ENCODE results near the gene CDH23. TPM values are rescaled to one million over a fixed set of nuclear protein-coding genes. Genes with fewer than 3 reads are reported as not detected.

Gene CDH23
- total and polyA plus RNA-seq, 12 donors = 1.7 to 20.2 (median 7.8) TPM

GRCh38 chr10:71716426-71716825 lies 319.7 kb downstream of the CDH23 start:
- 85 to 89% (median 85%) methylated on average over 4 to 5 of the region's 5 CpGs for WGBS, 4 donors
- H3K9me3 ChIP-seq (replicated peaks in 1 of 3) = no peaks in the 10 kb centered on the region
- no peak for DNase-seq
- H3K36me3 ChIP-seq (replicated peaks in 1 of 2) = no peaks in the 10 kb centered on the region
- peak overlapping the region in 1 of 5 donors; percentile 85 for H3K27ac ChIP-seq
- H3K4me1 ChIP-seq (replicated peaks in 1 of 2) = peaks cover 18 to 36% of the 10 kb centered on the region in 2 donors
- no peaks in the 10 kb centered on the region for H3K27me3 ChIP-seq
- intact Hi-C loops (cut with DNase I) = no loop called here
- no peak overlapping the region for H3K4me3 ChIP-seq
- TF ChIP-seq CTCF (IDR thresholded peaks at IDR 0.05) (no peak), POLR2A (IDR thresholded peaks at IDR 0.05) (no peak)

GRCh38 chr10:71717056-71717455 lies 320.3 kb downstream of the CDH23 start:
- Histone ChIP-seq H3K9me3 (replicated peaks in 1 of 3) (no peaks in the 10 kb centered on the region), H3K4me1 (replicated peaks in 1 of 2) (peaks cover 18 to 36% of the 10 kb centered on the region in 2 donors), H3K4me3 (no peak overlapping the region), H3K36me3 (replicated peaks in 1 of 2) (no peaks in the 10 kb centered on the region), H3K27me3 (no peaks in the 10 kb centered on the region), H3K27ac (peak overlapping the region in 2 of 5 donors; percentile 34 to 85)
- WGBS, 4 donors = 78 to 92% (median 84%) methylated on average over 4 of the region's 4 CpGs
- intact Hi-C loops (cut with DNase I) = no loop called here
- TF ChIP-seq CTCF (IDR thresholded peaks at IDR 0.05) (no peak), POLR2A (IDR thresholded peaks at IDR 0.05) (no peak)
- no peak for DNase-seq

GRCh38 chr10:71717551-71717951 lies 320.8 kb downstream of the CDH23 start:
- Histone ChIP-seq H3K9me3 (replicated peaks in 1 of 3) (no peaks in the 10 kb centered on the region), H3K4me3 (no peak overlapping the region), H3K27ac (peak overlapping the region in 1 of 5 donors; percentile 85), H3K4me1 (replicated peaks in 1 of 2) (peaks cover 17 to 35% of the 10 kb centered on the region in 2 donors), H3K27me3 (no peaks in the 10 kb centered on the region), H3K36me3 (replicated peaks in 1 of 2) (no peaks in the 10 kb centered on the region)
- 65 to 77% (median 67%) methylated on average over 2 of the region's 2 CpGs for WGBS, 4 donors
- DNase-seq = no peak
- intact Hi-C loops (cut with DNase I) = no loop called here
- no peak for TF ChIP-seq CTCF (IDR thresholded peaks at IDR 0.05)
- TF ChIP-seq POLR2A (IDR thresholded peaks at IDR 0.05) = no peak

- intact Hi-C loops (cut with DNase I) = no loop called here
- no peak for TF ChIP-seq CTCF (IDR thresholded peaks at IDR 0.05)
- TF ChIP-seq POLR2A (IDR thresholded peaks at IDR 0.05) = no peak
- no peak for DNase-seq
- H3K4me3 ChIP-seq = no peak overlapping the region
- H3K9me3 ChIP-seq (replicated peaks in 1 of 3) = no peaks in the 10 kb centered on the region
- peaks cover 10 to 28% of the 10 kb centered on the region in 2 donors for H3K4me1 ChIP-seq (replicated peaks in 1 of 2)
- H3K36me3 ChIP-seq (replicated peaks in 1 of 2) = no peaks in the 10 kb centered on the region
- H3K27me3 ChIP-seq = no peaks in the 10 kb centered on the region
- H3K27ac ChIP-seq = peak overlapping the region in 3 of 5 donors; percentile 15 to 85 (median 17)
- 69 to 80% (median 78%) methylated on average over 2 to 10 of the region's 10 CpGs for WGBS, 4 donors
Measured at GRCh38 chr10:71718165-71718698, 321.5 kb downstream of the CDH23 start.

Measured in adrenal gland (tissue), 12 donors.